RWPE2 (cell line): ENCODE results near the gene POGK.

Experiments
- ATAC-seq: fragments of 200-7000 bp; cut with Tn5 transposase; 3 replicates; pipeline ENCODE4 v1.9.1; 2021; ENCODE audit warnings: low read depth
- DNase-seq: peaks from one replicate; pipeline ENCODE4 v3.0.0-alpha.2; 2020; ENCODE audit warnings: low spot score
- H3K27ac ChIP-seq: fragments of 450-650 bp; 2 replicates; pipeline ENCODE4 v1.5.1; 2017; ENCODE audit warnings: mild to moderate bottlenecking; ENCODE audit not compliant: poor library complexity, severe bottlenecking
- H3K27me3 ChIP-seq: fragments of 250-450 bp; sonication (Bioruptor Pico); 2 replicates; pipeline ENCODE4 v1.5.1; 2021; ENCODE audit warnings: mild to moderate bottlenecking, moderate library complexity; ENCODE audit not compliant: insufficient read depth, poor library complexity, severe bottlenecking
- H3K36me3 ChIP-seq: fragments of 250-450 bp; sonication (Bioruptor Pico); 2 replicates; pipeline ENCODE4 v1.5.1; 2020; ENCODE audit warnings: low read depth, mild to moderate bottlenecking, moderate library complexity
- H3K4me1 ChIP-seq: fragments of 250-450 bp; sonication (Bioruptor Pico); 2 replicates; pipeline ENCODE4 v1.5.1; 2021; ENCODE audit warnings: mild to moderate bottlenecking, moderate library complexity; ENCODE audit not compliant: insufficient read depth, poor library complexity, severe bottlenecking
- H3K4me3 ChIP-seq: fragments of 250-450 bp; sonication (Bioruptor Pico); 2 replicates; pipeline ENCODE4 v1.5.1; 2021; ENCODE audit warnings: mild to moderate bottlenecking, moderate library complexity; ENCODE audit not compliant: severe bottlenecking
- H3K9me3 ChIP-seq: fragments of 250-450 bp; sonication (Bioruptor Pico); 2 replicates; pipeline ENCODE4 v1.5.1; 2021; ENCODE audit warnings: mild to moderate bottlenecking, moderate library complexity; ENCODE audit not compliant: severe bottlenecking
- CTCF ChIP-seq: fragments of 450-650 bp; IDR thresholded peaks from one replicate; pipeline ENCODE4 v1.5.1; 2017; ENCODE audit warnings: mild to moderate bottlenecking, moderate library complexity; ENCODE audit not compliant: poor library complexity, severe bottlenecking

The POGK gene

GRCh38 chr1:166843769-166844596 is 4.7 kb downstream of the POGK start:
- Histone ChIP-seq H3K36me3 (peaks cover 85% of the 10 kb centered on the region), H3K27ac (no peak overlapping the region), H3K9me3 (no peaks in the 10 kb centered on the region), H3K4me1 (no peaks in the 10 kb centered on the region), H3K27me3 (no peaks in the 10 kb centered on the region), H3K4me3 (no peak overlapping the region)
- ATAC-seq (no peak), DNase-seq (no peak)
- TF ChIP-seq CTCF = no peak

- no peak overlapping the region for H3K27ac ChIP-seq
- TF ChIP-seq CTCF = no peak
- no peaks in the 10 kb centered on the region for H3K9me3 ChIP-seq
- H3K4me3 ChIP-seq = no peak overlapping the region
- H3K4me1 ChIP-seq = no peaks in the 10 kb centered on the region
- ATAC-seq (no peak), DNase-seq (no peak)
- H3K27me3 ChIP-seq = no peaks in the 10 kb centered on the region
- H3K36me3 ChIP-seq = peaks cover 93% of the 10 kb centered on the region
Observed at GRCh38 chr1:166844791-166845190, 5.5 kb downstream of the POGK start.

- Histone ChIP-seq H3K4me1 (no peaks in the 10 kb centered on the region), H3K9me3 (no peaks in the 10 kb centered on the region), H3K27me3 (no peaks in the 10 kb centered on the region), H3K4me3 (no peak overlapping the region), H3K36me3 (peaks cover 100% of the 10 kb centered on the region), H3K27ac (no peak overlapping the region)
- no peak for TF ChIP-seq CTCF
- ATAC-seq = no peak
- DNase-seq = no peak
Observed at GRCh38 chr1:166848193-166848592, 8.9 kb downstream of the POGK start.

GRCh38 chr1:166849135-166849534 is 9.9 kb downstream of the POGK start:
- Histone ChIP-seq H3K4me3 (no peak overlapping the region), H3K27ac (no peak overlapping the region), H3K4me1 (no peaks in the 10 kb centered on the region), H3K36me3 (peaks cover 100% of the 10 kb centered on the region), H3K9me3 (no peaks in the 10 kb centered on the region), H3K27me3 (no peaks in the 10 kb centered on the region)
- no peak for TF ChIP-seq CTCF
- DNase-seq = no peak
- no peak for ATAC-seq

GRCh38 chr1:166852918-166853317 is 13.6 kb downstream of the POGK start:
- Histone ChIP-seq H3K27ac (no peak overlapping the region), H3K4me3 (no peak overlapping the region), H3K27me3 (no peaks in the 10 kb centered on the region), H3K9me3 (no peaks in the 10 kb centered on the region), H3K36me3 (peaks cover 99% of the 10 kb centered on the region), H3K4me1 (no peaks in the 10 kb centered on the region)
- ATAC-seq = no peak
- no peak for DNase-seq
- no peak for TF ChIP-seq CTCF
